Gastrocnemius medialis (tissue), 4 donors: ENCODE measurements around the gene UNC80.

ENCODE experiments used
- CTCF ChIP-seq, 5 experiments: fragments of 450-650 bp in 3 of 5; fragments of 200-600 bp in 2 of 5; sonication (generic) in 2 of 5; IDR thresholded peaks in 4 of 5; conservative IDR thresholded peaks in 1 of 5; 1 replicate in 4 of 5; 2 replicates in 1 of 5; pipeline ENCODE4 v1.5.1; 2016 to 2019; ENCODE audit warnings: antibody characterized with exemption in 5 of 5, mild to moderate bottlenecking in 3 of 5, moderate library complexity in 3 of 5
- POLR2A ChIP-seq, 2 donors: fragments of 450-650 bp; IDR thresholded peaks; one replicate each; pipeline ENCODE4 v1.6.1; 2017; ENCODE audit warnings: antibody characterized with exemption in 2 of 2, mild to moderate bottlenecking in 2 of 2, moderate library complexity in 2 of 2

DNA sequence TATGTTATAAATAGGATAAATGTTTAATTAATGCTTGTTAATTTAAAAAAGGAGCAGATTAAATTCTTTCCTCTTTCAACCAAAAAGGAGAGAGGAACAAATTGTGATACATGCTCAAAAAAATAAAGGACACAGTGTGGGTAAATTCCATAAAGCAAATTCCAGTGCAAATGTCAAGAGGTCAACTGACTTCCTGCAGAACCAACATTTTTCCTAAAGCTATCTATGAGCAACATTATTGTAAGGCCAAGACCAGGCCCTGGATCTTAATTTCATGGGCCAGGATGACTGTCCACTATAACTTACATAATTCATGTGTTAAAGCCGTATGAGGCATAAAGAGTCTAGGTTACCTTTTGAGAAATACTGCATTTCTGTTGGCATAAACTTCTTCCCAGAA is 136.9 kb downstream of the UNC80 start:
- no peak for TF ChIP-seq CTCF (IDR thresholded peaks at IDR 0.05 in 4 of 5, conservative IDR thresholded peaks at IDR 0.05 in 1 of 5)
- no peak for TF ChIP-seq POLR2A (IDR thresholded peaks at IDR 0.05)
